HUDEP-2 (cell line): Measurements from ENCODE around the gene MPP3.

Experiments used
- DNase-seq, 76 experiments: peaks; one replicate each; lab custom pipeline; 2025; ENCODE audit not compliant: unreplicated experiment in 76 of 76; lab: John Stamatoyannopoulos, UW

The MPP3 gene

GRCh38 chr17:43840814-43841213 is 7.9 kb upstream of the MPP3 start:
- DNase-seq: no peak

DNA sequence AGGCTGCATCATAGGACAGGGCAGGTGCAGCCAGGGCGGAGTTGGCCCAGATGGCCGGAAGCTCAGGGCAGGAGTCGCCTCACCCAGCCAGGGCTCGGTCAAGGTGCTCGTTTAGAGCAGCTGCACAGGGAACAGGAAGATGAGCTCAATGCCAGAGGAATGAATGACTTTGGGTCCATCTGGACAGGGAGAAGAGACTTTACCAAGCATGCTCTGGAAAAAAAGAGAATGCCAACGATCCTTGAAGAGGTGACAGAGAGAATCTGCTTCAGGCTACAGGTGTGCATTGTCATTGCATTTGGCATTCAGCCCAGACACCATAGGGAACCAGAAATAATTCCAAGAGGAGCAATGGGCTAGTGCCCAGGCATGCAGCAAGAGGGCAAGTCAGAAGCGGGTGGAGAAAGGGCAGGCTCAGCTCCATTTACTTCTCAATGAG is 6.7 kb upstream of the MPP3 start:
- no peak for DNase-seq

- DNase-seq: no peak
These were observed 1.2 kb upstream of the MPP3 start for GRCh38 chr17:43834106-43834505.

GRCh38 chr17:43832168-43832975 is 574 bp downstream of the MPP3 start:
- DNase-seq: peak in 1 of 76 experiments; percentile 4

DNA sequence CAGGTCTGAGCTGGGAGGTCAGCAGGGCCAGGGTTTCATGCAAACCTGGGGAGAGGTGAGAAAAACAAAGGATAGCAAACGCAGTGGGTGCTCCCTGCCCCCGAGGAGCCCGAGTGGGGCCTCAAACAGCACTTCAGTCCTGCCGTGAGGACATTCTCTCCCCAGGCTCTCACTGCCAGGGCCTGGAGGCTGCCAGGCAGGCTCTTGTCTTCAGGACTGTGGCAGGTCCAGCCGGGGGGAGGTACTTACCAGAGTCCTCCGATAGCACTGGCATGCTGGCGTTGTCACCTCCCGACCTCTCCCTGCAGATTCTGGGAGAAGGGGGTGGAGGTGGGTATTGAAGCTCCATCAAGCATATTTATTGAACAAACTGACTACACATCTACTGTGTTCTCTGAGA is 1.3 kb downstream of the MPP3 start:
- DNase-seq: no peak

DNA sequence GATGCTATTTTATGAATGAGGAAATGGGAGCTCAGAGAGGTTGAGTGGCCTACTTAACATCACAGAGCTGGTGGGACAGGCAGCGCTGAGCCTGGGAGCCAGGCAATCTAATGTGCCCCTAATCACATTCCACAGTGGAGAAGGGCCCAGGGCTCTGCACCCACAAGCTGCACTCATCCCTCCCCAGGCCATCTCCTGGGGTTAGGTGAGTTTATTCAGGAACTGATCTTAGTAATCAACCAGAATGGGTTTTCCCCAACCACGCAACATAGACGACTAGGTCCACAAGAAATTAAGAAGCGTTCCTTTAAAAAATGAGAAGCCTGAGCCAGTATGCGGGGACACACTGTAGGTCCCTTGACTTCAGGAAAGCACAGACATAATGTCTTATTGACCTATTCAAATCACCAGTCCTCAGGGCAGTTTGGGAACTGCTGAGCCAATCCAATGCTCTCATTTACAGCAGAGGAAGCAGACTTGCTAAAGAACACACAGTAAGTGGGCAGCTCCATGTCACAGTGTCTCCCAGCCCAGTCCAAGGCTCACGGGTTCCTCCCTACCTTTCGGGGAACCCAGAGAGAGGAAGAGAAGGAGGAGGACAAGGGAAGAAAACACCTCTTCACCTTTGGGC is 2.3 kb downstream of the MPP3 start:
- no peak for DNase-seq

DNA sequence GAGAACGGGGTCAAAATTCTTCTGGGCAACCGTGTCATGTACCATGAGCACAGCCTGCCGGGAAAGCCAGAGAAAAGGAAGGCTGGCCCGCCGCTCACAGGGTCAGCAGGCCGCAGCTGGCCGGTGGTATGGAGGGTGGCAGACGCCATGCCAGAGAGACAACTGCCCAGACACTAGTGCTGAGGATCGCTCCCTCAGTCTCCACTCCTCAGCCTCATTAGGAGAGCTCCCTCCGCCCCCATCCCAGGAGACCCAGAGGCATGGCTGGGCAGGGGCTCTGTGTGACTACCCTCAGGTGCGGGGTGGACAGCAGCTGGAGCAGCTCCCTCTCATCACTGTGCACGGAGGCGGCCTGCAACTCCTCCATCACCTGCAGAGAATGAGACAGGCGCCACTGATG is 3.2 kb downstream of the MPP3 start:
- no peak for DNase-seq

GRCh38 chr17:43827596-43827995 is 5.3 kb downstream of the MPP3 start:
- no peak for DNase-seq

DNA sequence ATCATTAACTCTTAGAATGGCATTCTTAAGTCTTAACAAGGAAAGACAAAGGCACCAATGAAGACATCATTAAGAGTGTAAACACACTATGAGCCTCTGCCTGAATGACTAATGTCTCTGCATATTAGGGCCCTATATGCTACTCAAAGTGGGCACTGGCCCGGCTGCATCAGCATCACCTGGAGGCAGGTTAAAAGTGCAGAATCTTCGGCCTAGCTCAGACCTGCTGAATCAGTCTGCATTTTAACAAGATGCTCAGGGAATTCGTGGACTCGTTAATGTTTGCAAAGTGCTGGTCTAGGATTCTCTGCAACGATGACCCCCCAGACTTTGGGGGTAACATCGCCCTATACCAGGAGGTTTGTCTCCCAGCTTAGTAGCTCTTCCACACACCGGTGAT is 6.7 kb downstream of the MPP3 start:
- DNase-seq: no peak

DNA sequence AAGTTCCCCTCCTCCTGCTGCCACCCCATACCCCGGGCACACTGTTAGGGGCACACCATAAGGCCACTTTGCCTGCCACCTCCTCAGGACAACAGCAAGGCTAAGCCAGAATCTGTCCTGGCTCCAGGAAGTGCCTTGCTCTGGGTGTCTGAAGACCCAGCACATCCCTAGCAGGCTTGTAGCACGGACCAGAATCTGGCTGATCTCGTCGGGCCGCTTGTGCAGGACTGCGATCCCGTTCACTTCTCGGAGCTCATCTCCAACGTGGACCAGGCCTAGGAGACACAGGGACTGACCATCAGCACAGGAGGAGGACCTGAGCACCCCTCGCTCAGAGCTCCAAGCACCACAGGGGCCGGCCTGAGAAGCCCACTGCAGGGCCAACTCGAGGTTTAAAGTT is 7.4 kb downstream of the MPP3 start:
- no peak for DNase-seq

DNA sequence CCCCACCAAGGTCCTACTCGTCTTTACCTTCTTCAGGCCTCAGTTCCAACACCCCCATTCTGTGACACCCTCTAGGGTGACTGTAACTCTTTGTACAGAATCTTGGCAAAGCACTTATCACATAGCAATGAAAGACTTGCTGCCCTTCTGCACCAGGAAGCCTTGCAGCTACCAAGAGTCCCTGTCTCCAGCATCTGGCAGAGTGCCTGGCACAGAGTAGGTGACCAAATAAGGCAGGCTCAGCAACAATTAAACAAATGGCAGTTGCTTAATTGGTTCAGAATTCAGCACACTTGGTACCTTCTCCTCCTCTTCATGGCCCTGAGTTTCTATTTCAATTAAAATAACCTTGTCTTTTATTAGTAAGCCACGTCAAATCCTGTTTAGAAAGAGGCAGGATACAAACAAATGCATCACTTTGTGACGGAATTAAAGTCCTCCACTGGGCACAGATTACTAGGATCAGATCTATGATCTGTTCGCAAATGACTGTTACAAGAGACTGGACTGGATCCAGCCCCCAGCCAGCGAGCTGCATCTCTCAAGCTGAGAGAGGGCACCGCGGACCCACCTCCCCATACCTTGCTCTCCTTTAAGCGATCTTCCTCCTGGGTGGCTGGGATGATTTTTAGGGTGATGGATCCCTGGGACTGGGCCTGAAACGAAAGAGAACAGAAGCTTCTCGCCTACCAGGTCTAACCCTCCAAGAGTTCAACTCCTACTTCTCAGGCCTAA is 9.4 kb downstream of the MPP3 start:
- DNase-seq: no peak

DNA sequence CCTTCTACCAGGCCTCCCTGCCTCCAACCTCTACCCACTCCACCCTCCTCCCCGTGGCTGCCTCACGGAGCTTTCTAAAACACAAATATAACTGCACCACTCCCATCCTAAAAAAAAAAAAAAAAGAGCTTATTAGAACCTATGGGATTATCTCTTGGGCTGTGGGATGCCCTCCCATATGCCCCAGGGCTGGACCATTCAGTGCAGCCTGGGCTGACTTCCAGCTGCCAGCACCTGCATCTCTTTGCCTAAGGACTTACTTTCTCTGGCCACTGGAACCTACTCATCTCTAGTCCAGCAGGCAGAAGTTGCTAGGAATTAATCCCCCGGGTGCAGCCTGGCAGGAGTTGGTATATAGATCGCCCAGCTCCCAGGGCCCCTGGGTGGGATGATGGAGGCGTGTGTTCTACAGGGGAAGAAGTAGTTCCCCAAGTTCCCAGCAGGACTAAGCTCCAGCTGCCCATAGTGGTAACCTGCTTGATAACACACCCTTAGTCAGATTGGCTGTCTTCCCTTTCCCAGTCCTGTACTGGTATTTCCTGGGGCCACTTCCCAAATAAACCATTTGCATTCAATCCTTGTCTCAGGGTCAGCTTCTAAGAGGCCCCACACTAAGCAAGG is 10.3 kb downstream of the MPP3 start:
- DNase-seq: no peak

DNA sequence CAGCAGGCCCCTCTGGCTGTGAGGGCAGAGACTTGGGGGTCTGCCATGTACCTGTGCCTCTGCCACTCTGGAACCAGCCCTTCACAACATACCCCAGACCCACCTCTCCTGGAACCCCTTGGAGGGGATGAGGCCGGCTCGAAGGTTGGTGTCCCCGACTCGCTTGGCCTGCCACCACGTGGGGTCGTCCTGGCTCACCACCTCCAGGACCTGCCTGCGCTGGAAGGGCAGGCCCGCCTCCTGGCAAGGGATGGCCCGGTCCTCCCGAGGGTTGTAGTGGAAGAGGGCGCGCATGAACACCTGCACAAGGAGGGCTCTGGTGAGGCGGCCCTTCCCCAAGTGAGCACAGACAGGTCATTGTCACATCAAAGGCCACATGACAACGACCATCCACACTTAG is 12.2 kb downstream of the MPP3 start:
- DNase-seq: no peak

GRCh38 chr17:43818966-43819365 is 14.0 kb downstream of the MPP3 start:
- DNase-seq: no peak

DNA sequence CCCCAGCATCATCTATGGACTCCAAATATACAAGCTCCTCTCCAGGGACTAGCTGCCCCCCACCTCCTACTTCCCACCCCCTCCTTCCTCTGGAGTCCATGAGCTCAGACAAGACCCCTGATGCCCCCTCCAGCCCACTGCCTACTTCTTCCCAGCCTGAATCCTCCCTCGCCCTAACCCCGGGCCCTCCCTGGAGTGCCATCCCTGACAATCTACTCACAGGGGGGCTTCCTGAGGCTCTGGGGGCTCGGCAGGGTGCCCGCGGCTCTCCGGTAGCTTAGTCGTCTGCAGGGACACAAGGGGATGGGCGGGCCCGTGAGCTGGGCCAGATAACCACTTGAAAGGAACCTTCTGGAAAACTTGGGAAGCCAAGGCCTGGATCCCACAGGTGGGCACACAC is 15.1 kb downstream of the MPP3 start:
- no peak for DNase-seq

DNA sequence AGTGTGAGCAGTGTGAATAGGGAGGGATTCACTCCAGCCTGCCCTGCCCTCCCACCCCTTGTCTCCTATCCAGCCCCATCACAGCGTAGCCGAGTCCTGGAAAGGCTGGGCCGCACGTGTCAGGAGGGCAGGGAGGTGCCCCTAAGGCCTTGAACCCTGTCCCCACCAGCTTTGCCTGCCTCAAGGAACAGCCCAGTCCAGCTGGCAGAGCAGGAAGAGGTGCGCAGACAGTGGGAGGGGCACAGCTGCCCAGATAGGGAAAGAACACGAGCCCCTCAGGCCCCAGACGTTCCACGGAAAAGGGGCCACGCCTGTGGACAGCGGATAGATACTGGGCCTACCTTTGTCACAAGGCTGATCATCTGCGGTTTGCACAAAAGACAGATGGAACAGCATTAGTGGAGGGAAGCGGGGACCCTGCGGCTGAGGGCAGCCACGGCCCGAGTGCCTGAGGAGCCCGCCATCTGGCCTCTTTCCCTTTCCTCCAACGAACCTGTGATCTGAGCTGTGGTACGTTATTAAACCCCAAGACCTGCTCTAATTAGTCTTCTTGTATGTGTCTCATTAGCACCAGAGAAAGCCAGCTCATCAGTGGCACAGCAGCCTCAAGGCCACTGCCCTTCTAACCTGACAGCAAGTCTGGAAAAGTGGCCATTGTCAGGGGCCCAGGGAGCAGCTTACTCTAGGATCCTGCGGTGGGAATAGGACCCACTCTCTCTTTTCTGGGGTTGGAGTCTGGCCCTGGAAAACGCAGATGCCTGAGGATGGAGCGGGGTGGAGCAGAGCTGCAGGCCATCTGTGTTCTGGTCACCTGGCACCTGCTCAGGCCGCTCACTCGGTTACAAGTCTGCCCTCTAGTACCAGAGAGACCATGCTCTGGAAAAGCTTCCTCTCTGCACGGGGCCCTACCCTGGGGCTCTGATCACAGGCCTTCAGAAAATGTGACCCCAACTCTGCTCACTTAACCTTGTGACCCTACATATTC is 16.3 kb downstream of the MPP3 start:
- DNase-seq: no peak

DNA sequence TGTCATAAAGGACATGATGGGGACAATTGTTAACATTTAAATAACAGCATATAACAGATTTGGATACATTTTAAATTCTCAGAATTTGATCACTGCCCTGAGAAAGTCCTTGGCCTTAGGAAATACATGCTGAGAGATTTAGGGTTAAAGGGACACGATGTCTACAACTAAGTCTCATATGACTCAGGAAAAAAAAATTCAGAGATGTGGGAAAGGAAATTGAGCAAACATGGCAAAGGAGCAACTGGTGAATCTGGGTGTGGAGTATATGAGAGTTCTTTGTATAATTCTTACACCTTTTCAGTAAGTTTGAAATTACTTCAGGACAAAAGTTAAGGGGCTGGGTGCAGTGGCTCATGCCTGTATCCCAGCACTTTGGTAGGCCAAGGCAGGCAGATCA is 18.2 kb downstream of the MPP3 start:
- no peak for DNase-seq

DNA sequence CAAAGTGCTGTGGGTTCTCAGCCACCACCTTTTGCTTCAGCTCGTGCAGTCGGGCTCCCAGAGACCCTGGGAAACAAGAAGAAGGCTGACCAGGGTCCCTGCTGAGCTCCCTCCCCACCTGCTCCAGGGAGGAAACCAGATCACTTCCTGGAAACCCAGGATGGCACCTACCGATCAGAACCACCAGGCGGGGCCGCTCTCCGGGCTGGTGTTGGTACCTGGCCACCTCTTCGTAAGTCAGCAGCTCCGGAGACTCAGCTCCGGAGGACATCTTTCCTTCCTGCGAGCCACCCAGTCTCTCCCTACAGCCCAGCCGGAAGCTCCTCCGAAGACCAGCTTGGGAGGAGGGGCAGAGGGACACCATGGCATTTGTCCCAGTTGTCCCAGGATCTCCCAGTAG is 18.9 kb downstream of the MPP3 start:
- no peak for DNase-seq

GRCh38 chr17:43813386-43813785 is 19.6 kb downstream of the MPP3 start:
- DNase-seq: no peak
